Left ventricle myocardium inferior (tissue), 1 donor: ENCODE results near the gene IQSEC3. TPM values are rescaled to one million over a fixed set of nuclear protein-coding genes. Genes with fewer than 3 reads are reported as not detected.

ENCODE experiments used
- DNase-seq: peaks from one replicate; pipeline ENCODE4 v3.0.0-alpha.2; 2020
- H3K27ac ChIP-seq: fragments of 200-600 bp; replicated peaks from 2 replicates; pipeline ENCODE4 v1.8.0; 2021
- H3K27me3 ChIP-seq: fragments of 200-600 bp; 2 replicates; pipeline ENCODE4 v1.8.0; 2021; ENCODE audit warnings: low read depth
- H3K36me3 ChIP-seq: fragments of 200-600 bp; 2 replicates; pipeline ENCODE4 v1.8.0; 2021
- H3K4me1 ChIP-seq: fragments of 200-600 bp; 2 replicates; pipeline ENCODE4 v1.8.0; 2021
- H3K4me3 ChIP-seq: fragments of 200-600 bp; 2 replicates; pipeline ENCODE4 v1.8.0; 2021; ENCODE audit warnings: mild to moderate bottlenecking, moderate library complexity
- H3K9me3 ChIP-seq: fragments of 200-600 bp; replicated peaks from 2 replicates; pipeline ENCODE4 v1.8.0; 2021
- CTCF ChIP-seq: fragments of 200-600 bp; IDR thresholded peaks from 2 replicates; pipeline ENCODE4 v1.8.0; 2021; ENCODE audit warnings: antibody characterized with exemption, mild to moderate bottlenecking, borderline replicate concordance
- intact Hi-C: fragments of 100-400 bp; cut with micrococcal nuclease; formaldehyde crosslinking; loops from one replicate; pipeline ENCODE4 v1.11.0; 2022
- total RNA-seq: library from RNA; stranded (reverse); fragmentation: NEBNext Ultra II Directional; extraction: Animal tissue kit (Norgen Biotek cat#: 25700); gene quantifications from one replicate; pipeline ENCODE4 v1.2.1, GENCODE V29; 2021
- donor health status: DM: no; HTN: yes; CAD: no; lungs with severe emphysema.

The IQSEC3 gene
- total RNA-seq, 1 donor from 2014 or later: 0.69 TPM

DNA sequence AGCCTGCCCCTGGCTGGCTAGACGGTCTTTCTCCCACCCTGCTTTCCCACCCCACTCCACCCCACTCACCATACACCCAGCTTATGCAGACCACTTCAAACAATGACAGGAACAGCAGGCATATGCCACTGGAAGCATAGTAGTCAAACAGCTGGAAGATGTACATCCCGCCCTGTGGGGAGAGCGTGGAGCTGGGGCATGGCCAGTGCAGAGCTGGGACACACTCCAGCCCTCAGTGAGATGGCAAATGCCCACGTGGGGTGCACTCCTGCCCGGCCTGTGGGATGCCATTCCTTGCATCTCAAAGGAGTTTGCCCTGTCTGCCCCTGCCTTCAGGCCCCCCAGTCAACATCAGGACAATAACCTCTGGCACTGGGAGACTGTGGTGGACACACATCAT, 128.6 kb downstream of the IQSEC3 start:
- H3K9me3 ChIP-seq: no peaks in the 10 kb centered on the region
- no peaks in the 10 kb centered on the region for H3K4me1 ChIP-seq
- no peak overlapping the region for H3K4me3 ChIP-seq
- no peak for DNase-seq
- TF ChIP-seq CTCF: no peak
- no peak overlapping the region for H3K27ac ChIP-seq
- H3K27me3 ChIP-seq: peaks cover 19% of the 10 kb centered on the region
- intact Hi-C loops: no loop called here
- no peaks in the 10 kb centered on the region for H3K36me3 ChIP-seq

DNA sequence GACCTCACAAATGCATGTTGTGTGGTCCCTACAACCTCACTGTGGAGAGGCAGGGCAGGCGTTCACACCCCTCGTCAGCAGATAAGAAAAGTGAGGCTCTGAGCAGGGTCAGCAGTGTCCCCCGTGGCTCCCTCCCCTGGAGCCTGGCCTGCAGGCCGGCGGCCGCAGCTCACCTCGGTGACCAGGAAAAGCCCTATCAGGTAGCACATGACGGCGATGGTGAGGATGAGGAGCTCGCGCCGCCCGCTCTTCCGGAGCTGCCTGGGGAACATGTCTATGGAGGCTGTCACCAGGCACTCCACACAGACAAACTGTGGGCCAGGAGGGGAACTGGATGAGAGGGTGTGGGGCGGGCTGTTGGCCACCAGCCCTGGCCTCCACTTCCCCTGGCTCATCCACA, 129.4 kb downstream of the IQSEC3 start:
- Histone ChIP-seq H3K9me3 (no peaks in the 10 kb centered on the region), H3K36me3 (no peaks in the 10 kb centered on the region), H3K4me3 (no peak overlapping the region), H3K4me1 (no peaks in the 10 kb centered on the region), H3K27ac (no peak overlapping the region), H3K27me3 (peaks cover 17% of the 10 kb centered on the region)
- intact Hi-C loops: no loop called here
- DNase-seq: no peak
- no peak for TF ChIP-seq CTCF

DNA sequence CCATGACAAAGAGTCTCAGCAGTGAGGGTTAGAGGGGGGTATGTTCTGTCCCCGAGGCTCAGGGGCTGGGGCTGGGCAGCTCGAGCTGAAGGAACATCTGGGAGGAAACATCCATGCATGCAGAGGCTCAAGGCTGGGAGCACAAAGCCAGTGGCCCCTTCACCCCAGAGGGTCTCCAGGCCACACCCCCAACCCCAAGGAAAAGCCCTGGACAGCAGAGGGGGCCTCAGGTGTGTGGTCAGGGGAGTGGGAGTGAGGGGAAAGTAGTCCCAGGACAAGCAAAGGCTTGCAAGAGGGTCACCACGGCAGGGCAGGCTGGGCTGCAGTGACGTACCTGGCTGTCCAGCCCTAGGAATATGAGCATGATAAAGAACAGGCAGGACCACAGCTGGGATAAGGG, 129.9 kb downstream of the IQSEC3 start:
- no peak for DNase-seq
- no peaks in the 10 kb centered on the region for H3K36me3 ChIP-seq
- no peak overlapping the region for H3K27ac ChIP-seq
- H3K4me3 ChIP-seq: no peak overlapping the region
- TF ChIP-seq CTCF: no peak
- H3K9me3 ChIP-seq: no peaks in the 10 kb centered on the region
- no peaks in the 10 kb centered on the region for H3K4me1 ChIP-seq
- peaks cover 16% of the 10 kb centered on the region for H3K27me3 ChIP-seq
- intact Hi-C loops: no loop called here

DNA sequence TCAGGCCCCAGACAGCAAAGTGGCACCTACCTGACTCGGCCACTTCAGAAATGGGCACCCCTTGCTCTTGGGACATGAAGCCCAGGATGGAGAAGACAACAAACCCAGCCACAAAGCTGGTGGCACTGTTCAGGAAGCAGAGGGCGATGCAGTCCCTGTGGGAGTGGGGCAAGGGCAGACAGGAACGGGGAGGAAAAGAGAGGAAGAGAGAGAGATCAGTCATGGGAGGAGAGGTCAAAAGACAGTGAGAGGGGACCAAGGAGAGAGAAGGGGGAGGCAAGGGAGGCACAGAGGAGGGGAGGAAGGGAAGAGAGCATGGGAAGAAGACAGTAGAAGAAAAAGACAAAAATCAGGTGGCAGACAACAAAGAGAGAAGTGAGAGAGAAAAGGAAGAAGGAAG, 130.8 kb downstream of the IQSEC3 start:
- no peak for DNase-seq
- H3K4me1 ChIP-seq: no peaks in the 10 kb centered on the region
- TF ChIP-seq CTCF: no peak
- H3K4me3 ChIP-seq: no peak overlapping the region
- intact Hi-C loops: no loop called here
- H3K27me3 ChIP-seq: peaks cover 19% of the 10 kb centered on the region
- H3K36me3 ChIP-seq: no peaks in the 10 kb centered on the region
- no peaks in the 10 kb centered on the region for H3K9me3 ChIP-seq
- H3K27ac ChIP-seq: no peak overlapping the region

- Histone ChIP-seq H3K27ac (no peak overlapping the region), H3K36me3 (no peaks in the 10 kb centered on the region), H3K27me3 (peaks cover 21% of the 10 kb centered on the region), H3K9me3 (no peaks in the 10 kb centered on the region), H3K4me1 (no peaks in the 10 kb centered on the region), H3K4me3 (no peak overlapping the region)
- intact Hi-C loops: no loop called here
- no peak for DNase-seq
- TF ChIP-seq CTCF: no peak
These were observed 131.5 kb downstream of the IQSEC3 start for GRCh38 chr12:197911-198695.
